SK-N-SH (cell line): Measurements from ENCODE around the gene MCF2L. TPM values are rescaled to one million over a fixed set of nuclear protein-coding genes. Genes with fewer than 3 reads are reported as not detected.

Source experiments
- CHD2 ChIP-seq: fragments of 150-350 bp; IDR thresholded peaks from 2 replicates; pipeline ENCODE4 v1.6.1; 2018; ENCODE audit warnings: low read length; ENCODE audit not compliant: partially characterized antibody
- ELF1 ChIP-seq: IDR thresholded peaks from 2 replicates; pipeline ENCODE4 v1.4.0; 2012
- EP300 ChIP-seq, 2 experiments: IDR thresholded peaks; 2 replicates each; pipeline versions ENCODE4 v1.4.0 to v1.6.1; 2012; ENCODE audit warnings: borderline replicate concordance in 1 of 2, low read depth in 1 of 2, low read length in 1 of 2
- EZH2phosphoT487 ChIP-seq: fragments of 200-600 bp; sonication (generic); IDR thresholded peaks from 2 replicates; pipeline ENCODE4 v1.6.1; 2017; ENCODE audit warnings: low read depth, mixed run types, mild to moderate bottlenecking, antibody characterized with exemption, moderate library complexity, borderline replicate concordance
- FOSL2 ChIP-seq: IDR thresholded peaks from 2 replicates; pipeline ENCODE4 v1.4.0; 2012; ENCODE audit warnings: low read depth, mild to moderate bottlenecking, moderate library complexity, borderline replicate concordance
- FOXJ3 ChIP-seq: sonication (generic); formaldehyde crosslinking; IDR thresholded peaks from 2 replicates; pipeline ENCODE4 v1.5.1; 2020; ENCODE audit warnings: mild to moderate bottlenecking, missing genetic modification reagents
- FOXM1 ChIP-seq: IDR thresholded peaks from 2 replicates; pipeline ENCODE4 v1.4.0; 2012; ENCODE audit warnings: low read depth, mild to moderate bottlenecking
- GABPA ChIP-seq: IDR thresholded peaks from 2 replicates; pipeline ENCODE4 v1.4.0; 2012; ENCODE audit warnings: low read depth, mild to moderate bottlenecking
- GATA2 ChIP-seq: sonication (generic); formaldehyde crosslinking; IDR thresholded peaks from 2 replicates; pipeline ENCODE4 v1.5.0; 2020; ENCODE audit warnings: mild to moderate bottlenecking, missing genetic modification reagents
- MEF2A ChIP-seq: IDR thresholded peaks from 2 replicates; pipeline ENCODE4 v1.4.0; 2012; ENCODE audit warnings: low read depth, borderline replicate concordance
- NFIC ChIP-seq: IDR thresholded peaks from 2 replicates; pipeline ENCODE4 v1.4.0; 2012; ENCODE audit warnings: borderline replicate concordance
- RAD21 ChIP-seq: IDR thresholded peaks from 2 replicates; pipeline ENCODE4 v1.6.1; 2012; ENCODE audit warnings: mild to moderate bottlenecking, low read length
- RFX5 ChIP-seq: IDR thresholded peaks from 2 replicates; pipeline ENCODE4 v1.6.1; 2012; ENCODE audit warnings: mild to moderate bottlenecking, improper control_type of control experiment, low read length
- SIN3A ChIP-seq: IDR thresholded peaks from 2 replicates; pipeline ENCODE4 v1.6.1; 2012; ENCODE audit warnings: low read depth, mild to moderate bottlenecking, low read length, moderate library complexity, borderline replicate concordance
- SMC3 ChIP-seq: IDR thresholded peaks from 2 replicates; pipeline ENCODE4 v1.6.1; 2012; ENCODE audit warnings: low read depth, low read length, improper control_type of control experiment
- TCF12 ChIP-seq: IDR thresholded peaks from 2 replicates; pipeline ENCODE4 v1.4.0; 2012
- YY1 ChIP-seq: IDR thresholded peaks from 2 replicates; pipeline ENCODE4 v1.4.0; 2012; ENCODE audit warnings: low read depth, mild to moderate bottlenecking
- polyA plus RNA-seq, 3 experiments: library from polyadenylated mRNA; depleted of rRNA; stranded (reverse); fragments of >200 nt; gene quantifications; 2 replicates each; pipeline ENCODE4 v1.2.3, GENCODE V29; 2012
- TF ChIP-seq, protein P1 (sequence below): IDR thresholded peaks from 2 replicates; pipeline ENCODE4 v1.4.0; 2012; ENCODE audit warnings: low read depth, borderline replicate concordance
- TF ChIP-seq, protein P2 (sequence below): IDR thresholded peaks from 2 replicates; pipeline ENCODE4 v1.4.0; 2012; ENCODE audit warnings: low read depth
- TF ChIP-seq, protein P3 (sequence below): fragments of 150-350 bp; IDR thresholded peaks from 2 replicates; pipeline ENCODE4 v1.6.1; 2016; ENCODE audit warnings: mild to moderate bottlenecking, low read depth, low read length
- TF ChIP-seq, protein P4 (sequence below): IDR thresholded peaks from 2 replicates; pipeline ENCODE4; 2012
- TF ChIP-seq, protein P5 (sequence below): fragments of 150-350 bp; IDR thresholded peaks from 2 replicates; pipeline ENCODE4 v1.6.1; 2017; ENCODE audit warnings: antibody characterized with exemption, low read length, low read depth, borderline replicate concordance

MCF2L gene
- polyA plus RNA-seq, 1 of the 3 experiments (the other 2 are of a cell fraction), result 0.56 TPM

DNA sequence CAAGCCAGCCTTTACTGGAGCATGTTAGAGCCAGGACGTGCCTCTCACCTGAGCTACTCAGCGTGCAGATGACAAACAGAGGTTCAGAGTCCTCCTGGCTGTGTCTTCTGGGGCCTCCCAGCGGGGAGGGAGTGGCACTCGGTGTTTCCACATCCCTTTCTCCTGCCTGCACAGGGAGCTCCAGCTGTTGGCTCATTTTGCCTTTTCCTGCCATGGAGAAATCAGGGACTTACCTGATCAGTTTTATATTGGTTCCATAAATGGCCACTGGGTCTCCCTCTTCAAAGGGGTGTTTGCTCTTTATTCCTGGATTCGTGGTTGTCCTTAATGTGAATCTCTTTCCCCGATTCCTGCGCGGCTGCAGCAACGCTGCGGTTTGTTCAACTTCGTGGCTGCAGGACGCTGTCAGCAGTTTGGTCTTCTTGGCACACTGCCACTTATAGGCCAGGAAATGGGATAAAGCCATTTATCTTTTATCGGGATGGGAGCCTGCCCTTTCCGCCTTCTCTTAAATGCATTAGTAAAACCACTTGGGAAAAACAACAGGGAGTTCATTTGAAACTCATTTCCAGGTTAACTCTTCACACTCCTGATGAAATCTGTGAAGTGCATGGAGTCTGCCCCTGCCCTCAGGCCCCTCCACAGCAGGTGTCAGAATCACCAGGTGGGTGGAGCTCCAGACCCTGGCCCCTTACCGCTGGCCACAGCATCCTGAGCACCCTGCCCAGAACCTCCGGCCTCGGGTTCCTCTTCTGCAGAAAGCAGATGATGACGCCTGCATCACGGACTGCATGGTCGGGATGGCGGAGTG, 39.8 kb upstream of the MCF2L start (continued):
- TF ChIP-seq, protein P1, sequence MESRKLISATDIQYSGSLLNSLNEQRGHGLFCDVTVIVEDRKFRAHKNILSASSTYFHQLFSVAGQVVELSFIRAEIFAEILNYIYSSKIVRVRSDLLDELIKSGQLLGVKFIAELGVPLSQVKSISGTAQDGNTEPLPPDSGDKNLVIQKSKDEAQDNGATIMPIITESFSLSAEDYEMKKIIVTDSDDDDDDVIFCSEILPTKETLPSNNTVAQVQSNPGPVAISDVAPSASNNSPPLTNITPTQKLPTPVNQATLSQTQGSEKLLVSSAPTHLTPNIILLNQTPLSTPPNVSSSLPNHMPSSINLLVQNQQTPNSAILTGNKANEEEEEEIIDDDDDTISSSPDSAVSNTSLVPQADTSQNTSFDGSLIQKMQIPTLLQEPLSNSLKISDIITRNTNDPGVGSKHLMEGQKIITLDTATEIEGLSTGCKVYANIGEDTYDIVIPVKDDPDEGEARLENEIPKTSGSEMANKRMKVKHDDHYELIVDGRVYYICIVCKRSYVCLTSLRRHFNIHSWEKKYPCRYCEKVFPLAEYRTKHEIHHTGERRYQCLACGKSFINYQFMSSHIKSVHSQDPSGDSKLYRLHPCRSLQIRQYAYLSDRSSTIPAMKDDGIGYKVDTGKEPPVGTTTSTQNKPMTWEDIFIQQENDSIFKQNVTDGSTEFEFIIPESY, result no peak
- TF ChIP-seq GATA2 (CRISPR knock-in tag) (peak; percentile 83), SIN3A (no peak), EZH2phosphoT487 (no peak), RFX5 (no peak), NFIC (peak; percentile 78; the same call in 1 of the 2 replicates), ELF1 (no peak), FOSL2 (no peak), TCF12 (0 out of 2 replicates have a peak, but pooled peaks have one; percentile 22), FOXM1 (no peak), GABPA (no peak), RAD21 (no peak), YY1 (no peak), FOXJ3 (CRISPR knock-in tag) (no peak), MEF2A (no peak), EP300 (IDR thresholded peaks at IDR 0.05; ENCODE audit: borderline replicate concordance in 1 of 2, low read depth in 1 of 2, low read length in 1 of 2) (peak in 1 of 2 experiments; percentile 57; a peak in 2 of 4 replicates), SMC3 (no peak), CHD2 (peak; percentile 38)
- TF ChIP-seq, protein P2, sequence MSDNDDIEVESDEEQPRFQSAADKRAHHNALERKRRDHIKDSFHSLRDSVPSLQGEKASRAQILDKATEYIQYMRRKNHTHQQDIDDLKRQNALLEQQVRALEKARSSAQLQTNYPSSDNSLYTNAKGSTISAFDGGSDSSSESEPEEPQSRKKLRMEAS, result no peak
- TF ChIP-seq, protein P3, sequence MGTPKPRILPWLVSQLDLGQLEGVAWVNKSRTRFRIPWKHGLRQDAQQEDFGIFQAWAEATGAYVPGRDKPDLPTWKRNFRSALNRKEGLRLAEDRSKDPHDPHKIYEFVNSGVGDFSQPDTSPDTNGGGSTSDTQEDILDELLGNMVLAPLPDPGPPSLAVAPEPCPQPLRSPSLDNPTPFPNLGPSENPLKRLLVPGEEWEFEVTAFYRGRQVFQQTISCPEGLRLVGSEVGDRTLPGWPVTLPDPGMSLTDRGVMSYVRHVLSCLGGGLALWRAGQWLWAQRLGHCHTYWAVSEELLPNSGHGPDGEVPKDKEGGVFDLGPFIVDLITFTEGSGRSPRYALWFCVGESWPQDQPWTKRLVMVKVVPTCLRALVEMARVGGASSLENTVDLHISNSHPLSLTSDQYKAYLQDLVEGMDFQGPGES, result no peak
- TF ChIP-seq, protein P4, sequence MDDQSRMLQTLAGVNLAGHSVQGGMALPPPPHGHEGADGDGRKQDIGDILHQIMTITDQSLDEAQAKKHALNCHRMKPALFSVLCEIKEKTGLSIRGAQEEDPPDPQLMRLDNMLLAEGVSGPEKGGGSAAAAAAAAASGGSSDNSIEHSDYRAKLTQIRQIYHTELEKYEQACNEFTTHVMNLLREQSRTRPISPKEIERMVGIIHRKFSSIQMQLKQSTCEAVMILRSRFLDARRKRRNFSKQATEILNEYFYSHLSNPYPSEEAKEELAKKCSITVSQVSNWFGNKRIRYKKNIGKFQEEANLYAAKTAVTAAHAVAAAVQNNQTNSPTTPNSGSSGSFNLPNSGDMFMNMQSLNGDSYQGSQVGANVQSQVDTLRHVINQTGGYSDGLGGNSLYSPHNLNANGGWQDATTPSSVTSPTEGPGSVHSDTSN, result peak; percentile 42
- TF ChIP-seq, protein P5, sequence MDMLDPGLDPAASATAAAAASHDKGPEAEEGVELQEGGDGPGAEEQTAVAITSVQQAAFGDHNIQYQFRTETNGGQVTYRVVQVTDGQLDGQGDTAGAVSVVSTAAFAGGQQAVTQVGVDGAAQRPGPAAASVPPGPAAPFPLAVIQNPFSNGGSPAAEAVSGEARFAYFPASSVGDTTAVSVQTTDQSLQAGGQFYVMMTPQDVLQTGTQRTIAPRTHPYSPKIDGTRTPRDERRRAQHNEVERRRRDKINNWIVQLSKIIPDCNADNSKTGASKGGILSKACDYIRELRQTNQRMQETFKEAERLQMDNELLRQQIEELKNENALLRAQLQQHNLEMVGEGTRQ, result no peak
